ENCODE data around the gene PSMD11. TPM values are rescaled to one million over a fixed set of nuclear protein-coding genes. Genes with fewer than 3 reads are reported as not detected.

Gene PSMD11
- total RNA-seq, 1 donor from 2014 or later, result 63.7 TPM

DNA sequence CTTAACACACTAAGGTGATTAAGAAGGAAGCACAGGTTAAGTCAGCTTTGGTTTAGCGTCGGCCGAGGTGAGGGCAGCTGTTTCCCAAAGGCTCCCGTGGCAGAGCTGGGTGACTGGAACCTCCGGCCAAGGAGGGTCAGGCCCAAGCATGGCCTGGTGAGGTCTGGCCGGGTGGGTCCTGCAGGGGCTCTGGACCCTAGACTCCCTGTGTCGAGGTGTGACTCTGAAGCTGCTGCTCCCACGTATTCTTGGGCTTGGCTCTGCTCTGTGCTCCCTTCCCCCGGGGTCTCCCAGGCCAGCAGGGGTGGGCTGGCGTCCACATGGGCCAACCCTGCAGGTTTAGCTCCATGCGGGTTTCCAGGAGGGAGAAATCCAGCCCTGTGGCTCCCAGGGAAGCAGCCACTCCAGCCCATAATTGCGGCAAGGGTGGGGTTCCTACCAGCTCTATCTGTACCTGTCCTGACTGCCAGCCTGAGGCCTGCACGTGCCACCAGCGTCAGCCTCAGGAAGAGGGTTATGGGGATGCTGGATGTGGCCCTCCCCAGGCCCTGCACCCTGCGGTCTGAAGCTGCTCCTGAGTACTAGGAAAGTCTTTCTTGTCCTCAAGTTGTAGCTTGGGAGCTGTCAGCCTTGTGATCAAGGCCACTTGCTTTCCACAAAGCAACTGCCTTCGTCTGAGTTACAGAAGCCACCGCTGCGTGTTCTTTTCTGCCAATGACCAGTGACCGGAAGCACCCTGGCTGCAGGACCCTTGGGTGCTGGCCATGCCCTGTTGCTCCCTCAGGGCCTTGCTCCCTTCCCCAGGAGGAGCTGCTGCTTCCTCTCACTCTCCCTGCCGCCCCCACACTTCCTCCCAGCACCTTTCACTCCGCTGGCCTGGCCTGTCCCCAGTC, 47.3 kb downstream of the PSMD11 start:
- TF ChIP-seq, protein P1, sequence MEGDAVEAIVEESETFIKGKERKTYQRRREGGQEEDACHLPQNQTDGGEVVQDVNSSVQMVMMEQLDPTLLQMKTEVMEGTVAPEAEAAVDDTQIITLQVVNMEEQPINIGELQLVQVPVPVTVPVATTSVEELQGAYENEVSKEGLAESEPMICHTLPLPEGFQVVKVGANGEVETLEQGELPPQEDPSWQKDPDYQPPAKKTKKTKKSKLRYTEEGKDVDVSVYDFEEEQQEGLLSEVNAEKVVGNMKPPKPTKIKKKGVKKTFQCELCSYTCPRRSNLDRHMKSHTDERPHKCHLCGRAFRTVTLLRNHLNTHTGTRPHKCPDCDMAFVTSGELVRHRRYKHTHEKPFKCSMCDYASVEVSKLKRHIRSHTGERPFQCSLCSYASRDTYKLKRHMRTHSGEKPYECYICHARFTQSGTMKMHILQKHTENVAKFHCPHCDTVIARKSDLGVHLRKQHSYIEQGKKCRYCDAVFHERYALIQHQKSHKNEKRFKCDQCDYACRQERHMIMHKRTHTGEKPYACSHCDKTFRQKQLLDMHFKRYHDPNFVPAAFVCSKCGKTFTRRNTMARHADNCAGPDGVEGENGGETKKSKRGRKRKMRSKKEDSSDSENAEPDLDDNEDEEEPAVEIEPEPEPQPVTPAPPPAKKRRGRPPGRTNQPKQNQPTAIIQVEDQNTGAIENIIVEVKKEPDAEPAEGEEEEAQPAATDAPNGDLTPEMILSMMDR (IDR thresholded peaks at IDR 0.05; ENCODE audit: borderline replicate concordance), result no peak
- intact Hi-C loops (cut with micrococcal nuclease), result no loop called here
- H3K4me3 ChIP-seq, result no peak overlapping the region
- no peaks in the 10 kb centered on the region for H3K27me3 ChIP-seq (ENCODE audit: low read depth)
- no peaks in the 10 kb centered on the region for H3K9me3 ChIP-seq (replicated peaks)
- no peak overlapping the region for H3K27ac ChIP-seq (replicated peaks)
- H3K36me3 ChIP-seq, result no peaks in the 10 kb centered on the region
- DNase-seq, result no peak
- H3K4me1 ChIP-seq, result peaks cover 45% of the 10 kb centered on the region

DNA sequence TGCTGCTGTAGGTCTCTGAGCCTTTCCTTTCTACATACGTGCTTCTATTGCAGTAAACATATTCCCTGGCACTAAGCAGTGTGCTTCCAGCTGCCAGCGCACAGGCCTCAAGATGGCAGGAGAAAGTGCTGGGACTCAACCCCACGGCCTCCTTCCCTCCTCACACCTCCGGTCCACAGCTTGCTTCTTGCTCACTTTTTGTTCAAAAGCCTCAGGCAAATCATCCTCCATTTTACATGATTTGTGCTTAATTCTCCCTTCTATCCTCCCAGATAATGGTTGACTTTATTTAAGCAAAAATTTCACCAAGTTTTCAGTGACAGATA, 47.9 kb downstream of the PSMD11 start:
- no peaks in the 10 kb centered on the region for H3K27me3 ChIP-seq (ENCODE audit: low read depth)
- no peak for DNase-seq
- H3K9me3 ChIP-seq (replicated peaks), result no peaks in the 10 kb centered on the region
- H3K4me3 ChIP-seq, result no peak overlapping the region
- TF ChIP-seq, protein P1 (IDR thresholded peaks at IDR 0.05; ENCODE audit: borderline replicate concordance), result no peak
- H3K27ac ChIP-seq (replicated peaks), result no peak overlapping the region
- H3K4me1 ChIP-seq, result peaks cover 48% of the 10 kb centered on the region
- no peaks in the 10 kb centered on the region for H3K36me3 ChIP-seq
- intact Hi-C loops (cut with micrococcal nuclease), result no loop called here

DNA sequence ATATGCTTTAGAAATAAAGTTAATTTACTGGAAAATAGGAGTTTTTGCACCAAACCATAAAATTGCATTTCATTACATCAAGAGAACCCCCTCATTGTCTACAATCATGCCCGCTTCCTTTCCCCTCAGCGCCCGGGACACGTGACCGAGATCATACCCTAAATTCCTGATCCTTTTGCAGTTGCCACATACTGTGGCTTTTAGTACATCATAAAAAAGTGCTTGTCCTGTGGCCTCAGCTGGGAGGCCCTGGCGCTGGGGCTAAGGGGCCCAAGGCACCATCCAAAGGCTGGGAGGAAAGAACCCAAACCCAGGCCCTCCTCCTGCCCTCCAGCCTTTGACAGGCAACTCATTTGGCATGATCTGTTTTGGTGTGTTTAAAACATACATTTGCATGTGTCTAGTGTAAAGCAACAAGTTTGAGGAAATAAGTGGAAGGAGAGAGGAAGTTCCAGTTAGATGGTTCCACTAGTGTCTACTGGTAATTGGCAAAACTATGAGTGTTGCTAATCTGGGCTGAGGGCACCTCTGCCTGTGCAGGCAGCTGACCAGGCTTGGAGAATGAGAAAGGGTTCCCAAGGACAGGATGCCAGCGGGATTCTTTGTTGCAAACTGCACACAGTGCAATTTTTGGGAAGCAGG, 48.5 kb downstream of the PSMD11 start:
- Histone ChIP-seq H3K4me3 (no peak overlapping the region), H3K27me3 (ENCODE audit: low read depth) (no peaks in the 10 kb centered on the region), H3K36me3 (no peaks in the 10 kb centered on the region), H3K4me1 (peaks cover 43% of the 10 kb centered on the region), H3K27ac (replicated peaks) (no peak overlapping the region), H3K9me3 (replicated peaks) (no peaks in the 10 kb centered on the region)
- intact Hi-C loops (cut with micrococcal nuclease), result no loop called here
- TF ChIP-seq, protein P1 (IDR thresholded peaks at IDR 0.05; ENCODE audit: borderline replicate concordance), result no peak
- no peak for DNase-seq

DNA sequence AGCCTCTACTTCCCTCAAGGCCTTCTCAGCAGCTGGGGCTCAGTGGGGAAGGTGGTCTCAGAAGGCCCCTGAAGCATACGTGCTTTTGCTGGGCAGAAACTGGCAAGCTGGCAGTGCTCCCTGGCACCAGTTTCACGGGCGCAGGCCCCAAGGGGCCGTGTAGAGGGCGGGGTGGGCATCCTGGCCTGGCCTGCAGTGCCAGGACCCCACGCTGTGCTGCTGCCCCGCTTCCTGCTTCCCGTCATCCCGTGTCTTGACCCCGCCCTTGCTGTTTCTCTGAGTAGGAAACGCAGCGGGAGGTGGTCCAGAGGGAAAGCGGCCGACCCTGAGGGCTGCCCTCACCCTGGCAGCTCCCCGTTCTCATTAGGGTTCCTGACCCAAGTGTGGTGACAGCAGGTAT, 49.3 kb downstream of the PSMD11 start:
- peaks cover 40% of the 10 kb centered on the region for H3K4me1 ChIP-seq
- no peaks in the 10 kb centered on the region for H3K27me3 ChIP-seq (ENCODE audit: low read depth)
- no peak for DNase-seq
- no peaks in the 10 kb centered on the region for H3K9me3 ChIP-seq (replicated peaks)
- intact Hi-C loops (cut with micrococcal nuclease), result no loop called here
- H3K27ac ChIP-seq (replicated peaks), result no peak overlapping the region
- TF ChIP-seq, protein P1 (IDR thresholded peaks at IDR 0.05; ENCODE audit: borderline replicate concordance), result no peak
- H3K36me3 ChIP-seq, result no peaks in the 10 kb centered on the region
- H3K4me3 ChIP-seq, result no peak overlapping the region

DNA sequence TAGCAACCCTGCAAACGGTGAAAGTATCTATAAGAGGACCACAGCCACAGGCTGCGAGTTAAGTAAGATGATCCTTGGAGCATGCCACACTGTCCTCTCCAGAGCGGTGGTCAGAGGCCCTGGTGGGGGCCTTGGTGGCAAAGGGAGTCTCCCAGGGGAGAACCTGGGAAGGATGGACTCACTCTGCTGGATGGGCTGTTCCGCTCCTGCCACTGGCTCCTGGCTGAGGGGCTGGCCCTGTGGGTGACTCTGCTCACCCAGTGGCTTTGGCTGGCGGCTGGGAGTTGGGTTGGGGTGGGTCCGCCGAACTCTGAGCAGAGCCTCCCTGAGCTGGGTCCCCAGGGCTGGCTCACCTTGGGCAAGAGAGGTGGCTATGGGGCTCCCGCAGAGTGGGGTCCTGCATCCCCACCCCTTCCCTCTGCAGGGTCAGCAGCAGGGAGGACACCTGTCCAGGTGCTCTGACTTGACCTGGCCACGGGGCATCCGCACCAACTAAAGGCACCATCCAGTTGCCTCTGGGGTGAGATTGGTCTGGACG, 49.7 kb downstream of the PSMD11 start:
- Histone ChIP-seq H3K4me1 (peaks cover 40% of the 10 kb centered on the region), H3K27ac (replicated peaks) (no peak overlapping the region), H3K4me3 (no peak overlapping the region), H3K9me3 (replicated peaks) (no peaks in the 10 kb centered on the region), H3K27me3 (ENCODE audit: low read depth) (no peaks in the 10 kb centered on the region), H3K36me3 (no peaks in the 10 kb centered on the region)
- TF ChIP-seq, protein P1 (IDR thresholded peaks at IDR 0.05; ENCODE audit: borderline replicate concordance), result no peak
- DNase-seq, result no peak
- intact Hi-C loops (cut with micrococcal nuclease), result no loop called here
